ENCODE measurements around the gene ANKRD42. TPM values are rescaled to one million over a fixed set of nuclear protein-coding genes. Genes with fewer than 3 reads are reported as not detected.

Gene ANKRD42
- total RNA-seq, 1 experiment from 2014 or later, result 5.4 TPM

- no peaks in the 10 kb centered on the region for H4K20me1 ChIP-seq (ENCODE audit: insufficient read depth)
- H3K4me3 ChIP-seq (replicated peaks in 1 of 2; ENCODE audit: low read depth in 1 of 2, low read length in 2 of 2), result no peak overlapping the region
- TF ChIP-seq SP1 (IDR thresholded peaks at IDR 0.05; ENCODE audit: low read depth), result no peak
- TF ChIP-seq SRF (IDR thresholded peaks at IDR 0.05; ENCODE audit: low read depth), result no peak
- no peak for TF ChIP-seq FOSL1 (IDR thresholded peaks at IDR 0.05; ENCODE audit: low read depth)
- TF ChIP-seq SIN3A (IDR thresholded peaks at IDR 0.05; ENCODE audit: low read depth), result no peak
- no peak for TF ChIP-seq YY1 (IDR thresholded peaks at IDR 0.05; ENCODE audit: extremely low read depth, insufficient replicate concordance, low read depth, low read length)
- TF ChIP-seq EZH2phosphoT487 (IDR thresholded peaks at IDR 0.05; ENCODE audit: borderline replicate concordance), result no peak
- no peak for TF ChIP-seq RAD21 (IDR thresholded peaks at IDR 0.05; ENCODE audit: low read depth)
- TF ChIP-seq ZBTB33 (IDR thresholded peaks at IDR 0.05; ENCODE audit: extremely low read depth, insufficient replicate concordance, low read length), result no peak
- TF ChIP-seq, protein P1, sequence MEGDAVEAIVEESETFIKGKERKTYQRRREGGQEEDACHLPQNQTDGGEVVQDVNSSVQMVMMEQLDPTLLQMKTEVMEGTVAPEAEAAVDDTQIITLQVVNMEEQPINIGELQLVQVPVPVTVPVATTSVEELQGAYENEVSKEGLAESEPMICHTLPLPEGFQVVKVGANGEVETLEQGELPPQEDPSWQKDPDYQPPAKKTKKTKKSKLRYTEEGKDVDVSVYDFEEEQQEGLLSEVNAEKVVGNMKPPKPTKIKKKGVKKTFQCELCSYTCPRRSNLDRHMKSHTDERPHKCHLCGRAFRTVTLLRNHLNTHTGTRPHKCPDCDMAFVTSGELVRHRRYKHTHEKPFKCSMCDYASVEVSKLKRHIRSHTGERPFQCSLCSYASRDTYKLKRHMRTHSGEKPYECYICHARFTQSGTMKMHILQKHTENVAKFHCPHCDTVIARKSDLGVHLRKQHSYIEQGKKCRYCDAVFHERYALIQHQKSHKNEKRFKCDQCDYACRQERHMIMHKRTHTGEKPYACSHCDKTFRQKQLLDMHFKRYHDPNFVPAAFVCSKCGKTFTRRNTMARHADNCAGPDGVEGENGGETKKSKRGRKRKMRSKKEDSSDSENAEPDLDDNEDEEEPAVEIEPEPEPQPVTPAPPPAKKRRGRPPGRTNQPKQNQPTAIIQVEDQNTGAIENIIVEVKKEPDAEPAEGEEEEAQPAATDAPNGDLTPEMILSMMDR (IDR thresholded peaks at IDR 0.05 in 2 of 3, conservative IDR thresholded peaks at IDR 0.05 in 1 of 3; ENCODE audit: borderline replicate concordance in 1 of 3, insufficient read depth in 1 of 3, low read depth in 2 of 3, low read length in 2 of 3), result no peak
- no peak for TF ChIP-seq MAX (IDR thresholded peaks at IDR 0.05)
- H3K27me3 ChIP-seq (ENCODE audit: insufficient read depth, low read length), result peaks cover 17% of the 10 kb centered on the region
- no peaks in the 10 kb centered on the region for H3K36me3 ChIP-seq (ENCODE audit: control insufficient read depth in 1 of 2, insufficient read depth in 2 of 2, low read length in 2 of 2)
- no peaks in the 10 kb centered on the region for H3K79me2 ChIP-seq (ENCODE audit: insufficient read depth, low read length)
- H3K9me3 ChIP-seq (ENCODE audit: control insufficient read depth in 1 of 2, insufficient read depth in 1 of 2, low read depth in 1 of 2, low read length in 2 of 2), result no peaks in the 10 kb centered on the region
- no peak for ATAC-seq
- DNase-seq (ENCODE audit: low read depth, low spot score), result no peak
- no TSS peak for BruUV-seq (replicated peaks)
- intact Hi-C loops (cut with micrococcal nuclease), result loop anchor here (1.0 to 2.0 kb wide), 3 partner anchors 431 to 527 kb away; no protein-coding TSS in a partner anchor
- ChIA-PET CTCF (interaction anchor here (0.8 to 3.0 kb wide), 16 partner anchors 9 to 526 kb away, joined by 3 to 31 read pairs (median 6); partner anchors contain the start of gene DDIAS), POLR2A (no interaction called here), RAD21 (ENCODE audit: low non-redundant PET in 1 of 2, low total read pairs in 2 of 2, uncharacterized antibody in 2 of 2, unreplicated experiment in 2 of 2) (interaction anchor here in 1 of 2 experiments (1.0 kb wide), 1 partner anchor 430 kb away, joined by 3 read pairs; no protein-coding TSS in a partner anchor)
- H2AFZ ChIP-seq (ENCODE audit: low read depth, low read length, poor library complexity, severe bottlenecking), result no peak overlapping the region
- H3K9ac ChIP-seq (ENCODE audit: low read length), result no peak overlapping the region
- no peak overlapping the region for H3K27ac ChIP-seq (ENCODE audit: low read depth, low read length)
- 0 out of 4 replicates have a peak, but pooled peaks cover 0 to 3% of the 10 kb centered on the region in 2 experiments for H3K4me1 ChIP-seq (ENCODE audit: control insufficient read depth in 1 of 2, insufficient read depth in 2 of 2, low read length in 2 of 2)
- no peak overlapping the region for H3K4me2 ChIP-seq (ENCODE audit: low read length)
- no peaks in the 10 kb centered on the region for H3K9me2 ChIP-seq (ENCODE audit: insufficient read depth)
Measured at GRCh38 chr11:83293457-83293774, 99.9 kb downstream of the ANKRD42 start.

All from HCT116 (cell line).